Measurements from ENCODE around the gene RAB3C.

DNA sequence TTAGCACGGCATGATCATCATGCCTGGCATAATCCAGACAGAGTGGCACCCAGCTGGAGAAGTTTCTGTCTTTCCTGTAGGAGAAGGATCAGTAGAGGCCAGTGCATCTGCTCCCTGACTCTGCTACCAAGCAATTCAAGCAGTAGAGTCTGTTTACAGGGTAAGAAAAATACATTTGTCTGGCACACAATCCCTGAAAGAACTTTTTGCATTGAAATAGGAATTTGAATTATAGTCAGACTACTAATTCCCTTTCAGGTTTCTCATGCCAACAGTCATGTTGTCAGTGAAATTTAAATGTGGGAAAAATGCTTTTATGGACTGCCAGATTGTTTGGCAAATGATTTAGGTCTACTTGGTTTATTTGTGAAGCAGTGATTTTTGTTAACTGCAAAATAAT is 125.6 kb downstream of the RAB3C start:
- TF ChIP-seq, protein P1, sequence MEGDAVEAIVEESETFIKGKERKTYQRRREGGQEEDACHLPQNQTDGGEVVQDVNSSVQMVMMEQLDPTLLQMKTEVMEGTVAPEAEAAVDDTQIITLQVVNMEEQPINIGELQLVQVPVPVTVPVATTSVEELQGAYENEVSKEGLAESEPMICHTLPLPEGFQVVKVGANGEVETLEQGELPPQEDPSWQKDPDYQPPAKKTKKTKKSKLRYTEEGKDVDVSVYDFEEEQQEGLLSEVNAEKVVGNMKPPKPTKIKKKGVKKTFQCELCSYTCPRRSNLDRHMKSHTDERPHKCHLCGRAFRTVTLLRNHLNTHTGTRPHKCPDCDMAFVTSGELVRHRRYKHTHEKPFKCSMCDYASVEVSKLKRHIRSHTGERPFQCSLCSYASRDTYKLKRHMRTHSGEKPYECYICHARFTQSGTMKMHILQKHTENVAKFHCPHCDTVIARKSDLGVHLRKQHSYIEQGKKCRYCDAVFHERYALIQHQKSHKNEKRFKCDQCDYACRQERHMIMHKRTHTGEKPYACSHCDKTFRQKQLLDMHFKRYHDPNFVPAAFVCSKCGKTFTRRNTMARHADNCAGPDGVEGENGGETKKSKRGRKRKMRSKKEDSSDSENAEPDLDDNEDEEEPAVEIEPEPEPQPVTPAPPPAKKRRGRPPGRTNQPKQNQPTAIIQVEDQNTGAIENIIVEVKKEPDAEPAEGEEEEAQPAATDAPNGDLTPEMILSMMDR (optimal IDR thresholded peaks at IDR 0.05 in 1 of 3, IDR thresholded peaks at IDR 0.05 in 1 of 3, conservative IDR thresholded peaks at IDR 0.05 in 1 of 3; ENCODE audit: extremely low read depth in 1 of 3, insufficient read depth in 2 of 3, low read length in 3 of 3), result no peak
- no peak for TF ChIP-seq EZH2 (IDR thresholded peaks at IDR 0.05; ENCODE audit: low read length)
